Kidney tubule cell (primary cell): ENCODE results near the gene UNC79.

Experiments used
- DNase-seq: peaks from one replicate; pipeline ENCODE4 v3.0.0-alpha.2; 2018; ENCODE audit warnings: low spot score

Gene UNC79

GRCh38 chr14:93749076-93749420, 318.3 kb downstream of the UNC79 start:
- DNase-seq: no peak

- no peak for DNase-seq
Measured at GRCh38 chr14:93751946-93752655, 321.4 kb downstream of the UNC79 start.

- DNase-seq: no peak
Measured at GRCh38 chr14:93752980-93753561, 322.3 kb downstream of the UNC79 start.

GRCh38 chr14:93753647-93754046, 322.9 kb downstream of the UNC79 start:
- no peak for DNase-seq

- DNase-seq: no peak
Measured at GRCh38 chr14:93757206-93757605, 326.5 kb downstream of the UNC79 start.
